HG03139 (cell line): ENCODE measurements around the gene NCF2.
"Not testable (repeated sequence)": the region's sequence is repeated elsewhere in the genome, so short reads cannot be mapped to it uniquely, and the experiment has no call there.

Experiments
- ATAC-seq: cut with Tn5 transposase; IDR thresholded peaks from one replicate; pipeline ENCODE4 v1.9.1; 2021; ENCODE audit not compliant: unreplicated experiment

NCF2 gene

DNA sequence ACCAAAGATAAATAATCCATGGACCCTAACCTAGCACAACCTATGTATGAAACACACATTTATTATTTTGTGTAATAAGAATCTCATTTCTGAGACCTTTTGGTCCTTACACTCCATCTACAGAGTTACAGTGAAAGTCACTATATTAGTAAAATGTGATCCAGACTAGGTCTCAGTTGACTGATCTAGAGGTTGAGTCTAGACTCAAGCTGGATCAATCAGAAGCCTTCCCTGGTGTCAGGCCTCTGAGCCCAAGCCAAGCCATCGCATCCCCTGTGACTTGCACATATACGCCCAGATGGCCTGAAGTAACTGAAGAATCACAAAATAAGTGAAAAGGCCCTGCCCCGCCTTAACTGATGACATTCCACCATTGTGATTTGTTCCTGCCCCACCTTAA, 22.7 kb upstream of the NCF2 start:
- not testable (repeated sequence) for ATAC-seq

- no peak for ATAC-seq
Measured at GRCh38 chr1:183612407-183612806, 22.1 kb upstream of the NCF2 start.

GRCh38 chr1:183611021-183611420, 20.8 kb upstream of the NCF2 start:
- no peak for ATAC-seq

- no peak for ATAC-seq
Measured at GRCh38 chr1:183609759-183610452, 19.6 kb upstream of the NCF2 start.

DNA sequence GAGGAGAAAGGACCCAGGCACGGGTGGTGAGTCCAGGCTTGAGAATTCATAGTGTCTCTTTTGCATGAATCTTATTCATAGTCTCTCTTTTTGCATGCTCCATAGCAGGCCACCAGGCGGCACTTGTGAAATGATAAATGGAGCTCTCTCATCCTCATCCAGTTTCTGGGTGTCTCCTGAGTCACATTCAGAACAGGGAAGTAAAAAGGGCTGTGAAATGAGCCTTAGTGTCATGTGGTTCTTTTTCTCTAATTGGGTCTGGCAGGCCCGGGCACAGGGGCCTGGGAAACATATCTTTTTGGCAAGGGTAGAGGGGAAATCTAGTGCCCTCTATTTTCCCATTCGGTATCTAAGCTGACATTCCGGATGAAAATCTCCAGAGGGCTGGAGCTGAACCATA, 19.1 kb upstream of the NCF2 start:
- ATAC-seq: peak; percentile 39

- ATAC-seq: peak; percentile 33
Measured at GRCh38 chr1:183607322-183607980, 17.2 kb upstream of the NCF2 start.

DNA sequence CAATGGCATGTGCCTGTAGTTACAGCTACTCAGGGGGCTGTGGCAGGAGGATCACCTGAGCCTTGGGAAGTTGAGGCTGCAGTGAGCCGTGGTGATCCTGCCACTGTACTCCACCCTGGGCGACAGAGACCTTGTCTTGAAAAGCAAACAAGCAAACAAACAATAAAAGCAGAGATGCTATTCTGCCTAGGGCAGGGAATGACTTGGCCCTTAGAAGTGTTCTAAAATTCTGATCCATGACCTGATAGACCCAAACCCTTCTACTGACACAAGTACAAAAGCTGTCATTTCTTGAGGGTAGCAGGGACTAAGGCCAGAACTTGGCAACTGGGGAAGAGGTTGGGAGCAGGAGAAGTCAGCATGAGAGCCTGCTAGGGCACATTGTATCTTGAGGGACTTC, 15.6 kb upstream of the NCF2 start:
- ATAC-seq: no peak

- peak; percentile 4 for ATAC-seq
Measured at GRCh38 chr1:183604815-183605214, 14.6 kb upstream of the NCF2 start.

DNA sequence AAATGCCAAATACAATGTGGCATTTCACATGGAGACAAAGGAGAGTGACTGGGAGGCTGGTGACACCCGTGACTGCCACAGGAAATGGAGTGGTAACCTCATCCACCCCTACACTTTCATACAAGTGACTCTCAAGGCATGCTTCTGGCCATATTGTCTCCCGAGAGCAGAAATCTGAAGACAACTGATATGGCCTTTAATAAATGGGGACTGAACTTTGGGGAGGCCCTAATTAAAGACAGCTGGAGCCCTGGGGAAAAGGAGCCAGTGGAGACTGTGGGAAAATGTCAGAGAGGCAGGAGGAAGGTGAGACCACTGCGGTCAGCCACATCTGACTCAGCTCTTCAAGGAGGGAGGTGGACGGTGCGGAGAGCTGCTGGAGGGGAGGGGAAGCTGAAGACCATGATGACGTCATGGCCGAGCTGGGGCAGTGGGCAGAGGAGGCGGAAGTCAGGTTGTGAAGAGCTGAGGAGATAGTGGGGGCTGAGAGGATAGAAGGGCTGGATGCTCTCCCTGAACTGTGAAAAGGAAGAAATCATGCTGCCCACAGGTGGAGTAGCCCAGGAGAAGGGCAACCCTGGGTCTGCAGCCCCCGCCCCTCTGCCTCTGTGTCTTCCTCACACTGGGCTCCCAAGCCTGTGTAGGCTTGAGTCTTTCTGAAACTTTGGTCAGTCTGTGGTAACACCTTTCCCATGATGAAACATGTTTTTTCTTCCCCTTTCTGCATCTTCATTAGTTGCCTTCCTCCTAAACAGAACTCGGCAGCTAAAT, 14.0 kb upstream of the NCF2 start:
- ATAC-seq: peak; percentile 40

GRCh38 chr1:183602510-183602909, 12.3 kb upstream of the NCF2 start:
- no peak for ATAC-seq

- no peak for ATAC-seq
Measured at GRCh38 chr1:183600634-183601033, 10.4 kb upstream of the NCF2 start.

DNA sequence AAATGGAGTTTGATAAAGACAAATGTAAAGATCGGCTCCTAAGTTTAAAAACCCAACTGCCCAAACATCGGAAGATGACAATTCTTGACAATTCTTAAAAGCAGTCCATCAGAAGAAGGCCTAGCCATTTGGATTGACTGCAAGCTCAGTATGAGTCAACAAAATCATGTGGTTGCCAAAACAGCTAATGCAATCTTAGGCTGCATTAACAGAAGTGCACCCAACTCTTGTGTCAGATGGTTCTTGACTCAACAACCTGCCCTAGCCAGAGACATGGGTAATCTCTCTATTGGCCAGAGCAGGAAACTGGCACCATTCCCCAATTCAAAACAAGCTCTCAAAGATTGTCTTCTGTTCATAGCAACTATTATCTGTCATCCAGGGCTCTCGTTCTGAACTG, 9.9 kb upstream of the NCF2 start:
- ATAC-seq: no peak

DNA sequence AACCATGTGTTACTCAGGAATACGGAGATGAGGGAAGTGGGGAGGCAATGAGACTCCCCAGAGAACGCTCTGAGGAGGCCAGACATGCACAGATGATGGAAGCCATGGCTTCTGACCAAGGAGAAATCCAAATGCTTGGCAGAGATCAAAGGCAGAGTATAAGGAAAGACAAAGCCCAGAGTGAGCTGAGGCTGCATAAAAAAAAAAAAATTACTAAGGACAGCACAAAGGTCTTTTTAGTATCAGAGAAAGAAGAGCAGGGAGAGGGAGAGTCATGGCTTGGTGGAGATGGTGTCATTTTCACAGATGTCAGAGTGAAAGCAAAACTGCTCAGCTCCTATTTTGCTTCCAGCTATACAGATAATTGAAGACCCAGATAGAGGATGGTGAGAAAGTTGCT, 8.1 kb upstream of the NCF2 start:
- ATAC-seq: peak; percentile 53

GRCh38 chr1:183597656-183598347, 7.5 kb upstream of the NCF2 start:
- ATAC-seq: no peak

DNA sequence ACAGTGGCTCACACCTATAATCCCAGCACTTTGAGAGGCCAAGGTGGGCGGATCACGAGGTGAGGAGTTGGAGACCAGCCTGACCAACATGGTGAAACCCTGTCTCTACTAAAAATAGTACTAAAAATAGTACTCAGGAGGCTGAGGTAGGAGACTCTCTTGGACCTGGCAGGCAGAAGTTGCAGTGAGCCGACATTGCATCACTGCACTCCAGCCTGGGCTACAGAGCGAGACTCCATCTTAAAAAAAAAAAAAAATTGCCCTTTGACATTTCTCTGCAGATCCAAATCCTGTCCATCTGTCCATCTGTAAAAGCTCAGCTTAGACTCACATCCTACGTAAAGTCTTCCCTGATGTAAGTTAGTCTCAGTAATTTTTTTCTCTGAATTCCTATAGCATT, 6.2 kb upstream of the NCF2 start:
- no peak for ATAC-seq

GRCh38 chr1:183595537-183595936, 5.3 kb upstream of the NCF2 start:
- no peak for ATAC-seq

DNA sequence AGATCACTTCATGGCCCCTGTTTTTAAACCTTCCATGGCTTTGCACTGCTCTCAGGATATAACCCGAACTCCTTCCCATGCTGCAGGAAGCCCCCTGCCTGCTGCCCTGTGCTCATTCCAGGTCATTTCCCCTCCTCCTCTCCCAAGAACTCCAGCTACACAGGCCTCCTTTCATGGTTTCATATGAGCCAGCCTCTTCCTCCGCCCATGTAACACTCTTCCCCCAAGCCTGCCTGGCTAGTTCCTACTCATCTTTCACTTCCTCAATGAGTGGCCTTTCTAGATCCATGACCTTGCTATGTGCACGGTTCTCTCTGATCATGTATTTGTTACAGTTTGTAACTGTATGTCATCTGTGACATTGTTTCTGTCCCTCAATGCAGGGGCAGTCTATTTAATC, 3.1 kb upstream of the NCF2 start:
- ATAC-seq: no peak

GRCh38 chr1:183592733-183593132, 2.5 kb upstream of the NCF2 start:
- ATAC-seq: no peak

GRCh38 chr1:183589874-183590243, 400 bp downstream of the NCF2 start:
- no peak for ATAC-seq

DNA sequence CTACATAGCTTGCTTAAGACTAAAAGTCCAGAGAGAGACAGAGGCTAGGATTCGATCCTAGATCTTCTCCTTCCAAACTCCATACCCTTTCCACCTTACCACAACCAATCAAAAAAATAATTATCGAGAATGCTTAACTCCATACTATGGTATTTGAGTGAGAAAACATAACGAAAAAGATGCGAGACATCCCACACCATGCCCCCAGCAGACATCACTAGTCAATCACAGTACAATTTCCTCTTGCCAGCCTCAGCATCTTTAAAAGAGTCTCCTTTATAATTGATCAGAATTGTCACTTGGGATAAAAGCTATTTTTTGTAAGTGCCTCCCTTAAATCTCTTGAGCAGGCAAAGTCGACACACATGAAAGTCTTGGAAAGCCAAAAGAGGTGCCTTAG, 875 bp downstream of the NCF2 start:
- no peak for ATAC-seq

GRCh38 chr1:183588827-183589226, 1.4 kb downstream of the NCF2 start:
- ATAC-seq: no peak

GRCh38 chr1:183586926-183587325, 3.3 kb downstream of the NCF2 start:
- no peak for ATAC-seq
